Mucosa of rectum (tissue), 2 donors: ENCODE results near the gene FOXP2.

Source experiments
- H3K27ac ChIP-seq, 2 donors: one replicate each; pipeline ENCODE4 v1.7.0; 2013; ENCODE audit warnings: inconsistent platforms in 2 of 2, low read depth in 2 of 2, low read length in 2 of 2
- H3K27me3 ChIP-seq, 2 donors: one replicate each; pipeline ENCODE4 v1.7.0; 2013; ENCODE audit warnings: low read length in 2 of 2; ENCODE audit not compliant: control insufficient read depth in 2 of 2, insufficient read depth in 2 of 2
- H3K36me3 ChIP-seq, 2 donors: one replicate each; pipeline ENCODE4 v1.7.0; 2013; ENCODE audit warnings: low read length in 2 of 2; ENCODE audit not compliant: control insufficient read depth in 2 of 2, insufficient read depth in 2 of 2
- H3K4me1 ChIP-seq, 2 donors: one replicate each; pipeline ENCODE4 v1.7.0; 2013; ENCODE audit warnings: low read length in 2 of 2, mild to moderate bottlenecking in 1 of 2; ENCODE audit not compliant: control insufficient read depth in 2 of 2, insufficient read depth in 2 of 2
- H3K4me3 ChIP-seq, 2 donors: one replicate each; pipeline ENCODE4 v1.7.0; 2013; ENCODE audit warnings: low read length in 2 of 2
- H3K9ac ChIP-seq, 2 donors: one replicate each; pipeline ENCODE4 v1.7.0; 2013; ENCODE audit warnings: low read length in 2 of 2, low read depth in 1 of 2, mild to moderate bottlenecking in 1 of 2
- H3K9me3 ChIP-seq, 2 donors: one replicate each; pipeline ENCODE4 v1.7.0; 2013; ENCODE audit warnings: low read length in 2 of 2; ENCODE audit not compliant: control insufficient read depth in 2 of 2
- donor health status: healthy.
- donor health status: Normal muscosa, but diverticular disease.

FOXP2 gene

DNA sequence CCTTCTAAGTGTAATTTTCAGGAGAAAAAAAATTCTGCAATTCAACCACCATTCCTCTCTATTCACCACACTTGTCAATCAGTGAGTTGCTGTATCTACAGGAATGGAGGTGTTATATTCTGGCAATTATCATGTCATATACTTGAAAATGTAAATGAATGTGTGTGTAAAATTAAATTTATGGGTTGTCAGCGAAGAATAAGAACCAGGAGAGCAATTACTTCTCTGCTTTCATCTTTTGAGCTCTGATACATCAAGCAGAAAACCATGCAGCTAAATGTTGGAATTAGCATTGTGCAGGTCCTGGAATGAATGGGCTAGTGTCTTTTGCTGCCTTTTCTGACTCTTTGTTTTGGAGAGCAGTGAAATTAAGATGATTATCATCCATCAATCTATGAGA is 207.6 kb downstream of the FOXP2 start:
- no peaks in the 10 kb centered on the region for H3K27me3 ChIP-seq
- H3K9ac ChIP-seq = no peak overlapping the region
- H3K36me3 ChIP-seq = no peaks in the 10 kb centered on the region
- no peaks in the 10 kb centered on the region for H3K4me1 ChIP-seq
- H3K9me3 ChIP-seq = no peaks in the 10 kb centered on the region
- H3K4me3 ChIP-seq = no peak overlapping the region
- no peak overlapping the region for H3K27ac ChIP-seq

GRCh38 chr7:114623146-114623545 is 208.5 kb downstream of the FOXP2 start:
- H3K9me3 ChIP-seq = no peaks in the 10 kb centered on the region
- H3K4me1 ChIP-seq = no peaks in the 10 kb centered on the region
- H3K4me3 ChIP-seq = no peak overlapping the region
- H3K9ac ChIP-seq = no peak overlapping the region
- no peaks in the 10 kb centered on the region for H3K36me3 ChIP-seq
- H3K27me3 ChIP-seq = no peaks in the 10 kb centered on the region
- H3K27ac ChIP-seq = no peak overlapping the region

DNA sequence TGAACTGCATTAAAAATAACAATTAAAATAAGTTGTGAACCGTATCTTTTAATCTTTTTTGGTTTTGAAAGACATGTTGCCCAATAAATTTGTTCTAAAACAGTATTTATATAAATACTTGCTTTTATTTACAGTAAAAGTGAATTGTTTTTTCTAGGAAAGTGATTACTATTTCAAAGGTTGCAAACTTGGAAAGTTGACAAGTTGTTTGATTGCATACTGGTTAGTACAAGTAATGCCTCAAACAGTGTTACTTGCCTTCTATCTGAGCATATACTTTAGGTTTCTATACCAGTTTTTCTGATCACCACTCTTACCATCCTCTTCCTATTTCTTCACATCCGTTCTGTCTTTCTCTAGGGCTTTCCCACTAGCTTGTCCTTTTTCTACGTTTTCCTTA is 212.6 kb downstream of the FOXP2 start:
- Histone ChIP-seq H3K27ac (no peak overlapping the region), H3K9ac (no peak overlapping the region), H3K4me1 (no peaks in the 10 kb centered on the region), H3K36me3 (peaks cover 0 to 6% of the 10 kb centered on the region in 2 donors), H3K27me3 (no peaks in the 10 kb centered on the region), H3K9me3 (no peaks in the 10 kb centered on the region), H3K4me3 (no peak overlapping the region)

GRCh38 chr7:114628362-114628761 is 213.7 kb downstream of the FOXP2 start:
- peaks cover 0 to 6% of the 10 kb centered on the region in 2 donors for H3K36me3 ChIP-seq
- H3K4me1 ChIP-seq = no peaks in the 10 kb centered on the region
- H3K4me3 ChIP-seq = no peak overlapping the region
- H3K27ac ChIP-seq = no peak overlapping the region
- no peaks in the 10 kb centered on the region for H3K27me3 ChIP-seq
- no peak overlapping the region for H3K9ac ChIP-seq
- no peaks in the 10 kb centered on the region for H3K9me3 ChIP-seq

- H3K36me3 ChIP-seq = peaks cover 0 to 6% of the 10 kb centered on the region in 2 donors
- H3K27me3 ChIP-seq = no peaks in the 10 kb centered on the region
- no peaks in the 10 kb centered on the region for H3K4me1 ChIP-seq
- no peaks in the 10 kb centered on the region for H3K9me3 ChIP-seq
- no peak overlapping the region for H3K4me3 ChIP-seq
- no peak overlapping the region for H3K27ac ChIP-seq
- H3K9ac ChIP-seq = no peak overlapping the region
Observed at GRCh38 chr7:114629762-114630161, 215.1 kb downstream of the FOXP2 start.

GRCh38 chr7:114630201-114630990 is 215.8 kb downstream of the FOXP2 start:
- Histone ChIP-seq H3K9me3 (no peaks in the 10 kb centered on the region), H3K4me3 (no peak overlapping the region), H3K27ac (no peak overlapping the region), H3K4me1 (no peaks in the 10 kb centered on the region), H3K27me3 (no peaks in the 10 kb centered on the region), H3K9ac (no peak overlapping the region), H3K36me3 (peaks cover 0 to 6% of the 10 kb centered on the region in 2 donors)

GRCh38 chr7:114631249-114631822 is 216.7 kb downstream of the FOXP2 start:
- no peaks in the 10 kb centered on the region for H3K4me1 ChIP-seq
- H3K36me3 ChIP-seq = peaks cover 0 to 6% of the 10 kb centered on the region in 2 donors
- H3K9ac ChIP-seq = no peak overlapping the region
- no peak overlapping the region for H3K4me3 ChIP-seq
- no peaks in the 10 kb centered on the region for H3K27me3 ChIP-seq
- H3K9me3 ChIP-seq = no peaks in the 10 kb centered on the region
- no peak overlapping the region for H3K27ac ChIP-seq

- H3K27me3 ChIP-seq = no peaks in the 10 kb centered on the region
- H3K36me3 ChIP-seq = no peaks in the 10 kb centered on the region
- H3K9me3 ChIP-seq = no peaks in the 10 kb centered on the region
- no peak overlapping the region for H3K9ac ChIP-seq
- H3K27ac ChIP-seq = no peak overlapping the region
- H3K4me1 ChIP-seq = no peaks in the 10 kb centered on the region
- H3K4me3 ChIP-seq = no peak overlapping the region
Observed at GRCh38 chr7:114639451-114639850, 224.8 kb downstream of the FOXP2 start.

DNA sequence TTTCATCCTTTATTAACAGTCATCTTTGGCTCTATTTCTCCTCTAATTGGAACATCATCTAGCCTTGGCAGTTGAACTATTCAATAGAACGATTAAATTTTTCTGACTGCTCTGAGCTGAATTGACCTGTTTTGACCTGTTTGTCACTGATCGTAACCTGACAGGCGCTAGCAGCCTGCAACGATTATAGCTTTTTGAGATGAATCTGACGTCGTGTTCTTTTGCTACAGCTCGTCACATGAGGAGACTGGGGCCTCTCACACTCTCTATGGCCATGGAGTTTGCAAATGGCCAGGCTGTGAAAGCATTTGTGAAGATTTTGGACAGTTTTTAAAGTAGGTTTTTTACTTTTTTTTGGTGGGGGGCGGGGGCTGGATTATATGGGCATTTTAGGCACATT is 229.8 kb downstream of the FOXP2 start:
- Histone ChIP-seq H3K27ac (no peak overlapping the region), H3K9ac (no peak overlapping the region), H3K4me1 (no peaks in the 10 kb centered on the region), H3K9me3 (no peaks in the 10 kb centered on the region), H3K36me3 (peaks cover 0 to 3% of the 10 kb centered on the region in 2 donors), H3K27me3 (no peaks in the 10 kb centered on the region), H3K4me3 (no peak overlapping the region)

DNA sequence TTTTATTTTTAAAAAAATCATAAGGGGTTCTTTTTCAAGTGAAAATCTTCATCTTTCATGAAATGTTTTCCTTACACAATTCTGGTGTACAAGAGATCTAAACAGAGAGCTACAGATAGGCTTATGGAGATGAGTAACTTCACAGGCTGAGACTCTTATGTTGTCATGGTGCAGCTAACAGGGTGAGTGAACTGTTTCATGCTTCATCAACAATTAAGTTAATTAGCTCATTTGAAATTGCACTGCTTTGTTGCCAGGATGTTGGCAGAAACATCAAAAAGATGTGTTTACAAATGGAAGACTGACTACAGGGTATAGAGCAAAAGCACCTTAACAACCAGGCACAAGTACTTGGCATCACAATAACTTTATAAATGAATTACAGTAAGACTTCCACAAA is 230.8 kb downstream of the FOXP2 start:
- Histone ChIP-seq H3K27ac (no peak overlapping the region), H3K27me3 (no peaks in the 10 kb centered on the region), H3K9ac (no peak overlapping the region), H3K36me3 (peaks cover 0 to 3% of the 10 kb centered on the region in 2 donors), H3K9me3 (no peaks in the 10 kb centered on the region), H3K4me1 (no peaks in the 10 kb centered on the region), H3K4me3 (no peak overlapping the region)
